Smooth muscle cell of the pulmonary artery (primary cell): ENCODE results near the gene CFAP45. TPM values are rescaled to one million over a fixed set of nuclear protein-coding genes. Genes with fewer than 3 reads are reported as not detected.

ENCODE experiments used
- total RNA-seq: library from RNA; depleted of rRNA; stranded (reverse); fragments of >200 nt; gene quantifications from 2 replicates; pipeline ENCODE4 v1.2.3, GENCODE V29; 2014

Gene CFAP45
- total RNA-seq: 0.39 and 0.73 TPM in 2 replicates

GRCh38 chr1:159900086-159900680, at the start of gene CFAP45:
Gene CFAP45, minus strand, starts transcription at chr1:159900165. Its CDS starts 67 bp downstream, at chr1:159900098.

GRCh38 chr1:159945483-159946241, 45.7 kb upstream of the CFAP45 start, which contains the start of gene IGSF9:
Gene IGSF9, minus strand, starts transcription at chr1:159945613. Its CDS starts 2,159 bp downstream, at chr1:159943454.

GRCh38 chr1:159924791-159925718, 25.1 kb upstream of the CFAP45 start, which contains the start of gene TAGLN2:
Gene TAGLN2, minus strand, starts transcription at chr1:159925507. Its CDS starts 4,998 bp downstream, at chr1:159920509.

GRCh38 chr1:159862557-159862956, 37.4 kb downstream of the CFAP45 start, which contains the start of gene VSIG8:
Gene VSIG8, minus strand, starts transcription at chr1:159862657. Its CDS starts 136 bp downstream, at chr1:159862521.

GRCh38 chr1:159826441-159827101, 73.4 kb downstream of the CFAP45 start, which contains the start of gene SLAMF8:
Gene SLAMF8, plus strand, starts transcription at chr1:159826873. Its CDS starts 26 bp downstream, at chr1:159826899.

Other genes with a start within 250 kb of the CFAP45 start
- not detected in 2 replicates for gene CRP, start 185.6 kb downstream of the CFAP45 start, total RNA-seq
- 11.3 and 14.6 TPM in 2 replicates for gene DUSP23, start 119.2 kb downstream of the CFAP45 start, total RNA-seq
- gene FCRL6, start 97.8 kb downstream of the CFAP45 start, total RNA-seq: not detected in 2 replicates
- gene SLAMF8, start 73.3 kb downstream of the CFAP45 start, total RNA-seq: not detected in 2 replicates
- gene VSIG8, start 37.5 kb downstream of the CFAP45 start, total RNA-seq: 0.07 TPM in 1 of 2 replicates, not detected in the other
- 326 and 427 TPM in 2 replicates for gene TAGLN2, start 25.3 kb upstream of the CFAP45 start, total RNA-seq
- gene IGSF9, start 45.4 kb upstream of the CFAP45 start, total RNA-seq: 0.36 TPM in 1 of 2 replicates, not detected in the other
- gene SLAMF9, start 54.1 kb upstream of the CFAP45 start, total RNA-seq: 0.26 and 0.59 TPM in 2 replicates
- gene PIGM, start 131.8 kb upstream of the CFAP45 start, total RNA-seq: 5.5 and 5.7 TPM in 2 replicates
- not detected in 2 replicates for gene KCNJ10, start 170.0 kb upstream of the CFAP45 start, total RNA-seq
- under 0.01 TPM in 1 of 2 replicates, not detected in the other for gene KCNJ9, start 181.4 kb upstream of the CFAP45 start, total RNA-seq
- 69.9 and 91.7 TPM in 2 replicates for gene IGSF8, start 198.5 kb upstream of the CFAP45 start, total RNA-seq
- gene ATP1A2, start 215.6 kb upstream of the CFAP45 start, total RNA-seq: 1.5 TPM in 2 replicates